AG09309 (cell line): ENCODE data around the gene DNAH7.

Experiments
- DNase-seq: peaks from one replicate; pipeline ENCODE4 v3.0.0-alpha.2; 2010; ENCODE audit warnings: low read depth
- H3K4me3 ChIP-seq: 2 replicates; pipeline ENCODE4 v1.5.1; 2011; ENCODE audit warnings: mild to moderate bottlenecking, low read depth, low read length, moderate library complexity; ENCODE audit not compliant: control insufficient read depth
- TF ChIP-seq, protein P1 (sequence below): IDR thresholded peaks from 2 replicates; pipeline ENCODE4 v1.5.1; 2011; ENCODE audit warnings: mild to moderate bottlenecking, low read depth, low read length, inconsistent platforms; ENCODE audit not compliant: insufficient read depth, control insufficient read depth; ENCODE audit errors: missing control alignments

Gene DNAH7

DNA sequence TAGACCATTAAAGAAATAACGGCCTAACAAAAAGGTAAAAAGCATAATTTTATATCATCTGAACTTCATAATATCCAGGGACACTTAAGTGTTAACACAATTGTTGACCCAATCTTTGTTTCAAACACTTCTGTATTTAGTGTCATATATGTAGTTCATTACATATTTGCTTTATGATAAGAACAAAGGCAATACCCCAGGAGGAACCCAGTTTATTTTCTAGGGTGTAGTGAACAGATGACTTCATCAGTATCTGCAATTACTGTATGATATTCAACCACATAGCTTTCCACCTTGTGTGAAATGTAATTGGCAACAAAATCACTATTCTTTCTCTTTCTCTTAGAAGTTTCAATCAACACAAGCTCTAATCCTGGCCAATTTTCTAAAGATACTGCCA is 233.8 kb downstream of the DNAH7 start:
- no peak for DNase-seq
- TF ChIP-seq, protein P1, sequence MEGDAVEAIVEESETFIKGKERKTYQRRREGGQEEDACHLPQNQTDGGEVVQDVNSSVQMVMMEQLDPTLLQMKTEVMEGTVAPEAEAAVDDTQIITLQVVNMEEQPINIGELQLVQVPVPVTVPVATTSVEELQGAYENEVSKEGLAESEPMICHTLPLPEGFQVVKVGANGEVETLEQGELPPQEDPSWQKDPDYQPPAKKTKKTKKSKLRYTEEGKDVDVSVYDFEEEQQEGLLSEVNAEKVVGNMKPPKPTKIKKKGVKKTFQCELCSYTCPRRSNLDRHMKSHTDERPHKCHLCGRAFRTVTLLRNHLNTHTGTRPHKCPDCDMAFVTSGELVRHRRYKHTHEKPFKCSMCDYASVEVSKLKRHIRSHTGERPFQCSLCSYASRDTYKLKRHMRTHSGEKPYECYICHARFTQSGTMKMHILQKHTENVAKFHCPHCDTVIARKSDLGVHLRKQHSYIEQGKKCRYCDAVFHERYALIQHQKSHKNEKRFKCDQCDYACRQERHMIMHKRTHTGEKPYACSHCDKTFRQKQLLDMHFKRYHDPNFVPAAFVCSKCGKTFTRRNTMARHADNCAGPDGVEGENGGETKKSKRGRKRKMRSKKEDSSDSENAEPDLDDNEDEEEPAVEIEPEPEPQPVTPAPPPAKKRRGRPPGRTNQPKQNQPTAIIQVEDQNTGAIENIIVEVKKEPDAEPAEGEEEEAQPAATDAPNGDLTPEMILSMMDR = no peak
- no peak overlapping the region for H3K4me3 ChIP-seq

DNA sequence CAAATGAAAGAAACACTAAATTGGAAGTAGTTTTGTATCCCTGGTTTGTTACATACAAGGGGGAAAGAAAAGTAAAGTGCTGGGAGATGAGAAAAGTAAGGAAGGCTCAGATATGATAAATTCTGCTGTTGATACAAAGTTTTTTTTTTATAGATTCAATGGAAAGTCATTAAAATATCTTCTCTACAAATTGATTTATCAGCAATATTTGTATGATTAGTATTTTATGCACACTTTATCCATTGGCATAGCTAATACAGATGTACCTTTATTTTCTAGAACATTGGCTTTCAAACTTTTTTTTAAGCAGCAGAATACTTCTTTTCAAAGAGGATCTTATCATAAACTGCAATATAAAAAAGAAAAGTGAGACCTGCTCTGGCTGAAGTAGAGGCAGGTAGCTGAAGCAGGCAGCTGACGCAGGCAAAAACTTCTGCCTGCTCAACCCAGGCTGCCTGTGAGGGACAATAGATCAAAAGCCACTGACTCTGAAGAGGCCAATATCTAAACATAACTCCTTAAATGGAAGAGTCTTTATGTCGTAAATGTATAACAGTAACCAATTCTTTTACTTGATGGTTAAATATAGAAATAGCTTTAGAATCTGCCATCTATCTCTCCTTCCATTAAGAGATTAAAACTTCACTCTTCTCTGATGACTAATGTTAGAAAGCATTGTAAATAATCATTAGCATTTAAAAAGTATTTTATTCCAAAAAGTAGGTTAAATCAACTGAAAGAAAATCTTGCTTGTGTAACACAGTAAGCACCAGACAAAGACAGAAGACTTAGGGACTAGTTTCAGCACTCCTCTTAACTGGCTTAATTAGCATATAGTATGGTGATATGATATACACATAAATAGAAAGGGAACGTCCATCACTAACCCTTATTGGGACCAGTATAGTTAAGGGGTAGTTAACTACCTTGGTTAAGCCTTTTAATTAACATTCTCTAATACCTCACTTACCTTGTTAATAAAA is 237.4 kb downstream of the DNAH7 start:
- no peak for DNase-seq
- TF ChIP-seq, protein P1 = no peak
- no peak overlapping the region for H3K4me3 ChIP-seq

DNA sequence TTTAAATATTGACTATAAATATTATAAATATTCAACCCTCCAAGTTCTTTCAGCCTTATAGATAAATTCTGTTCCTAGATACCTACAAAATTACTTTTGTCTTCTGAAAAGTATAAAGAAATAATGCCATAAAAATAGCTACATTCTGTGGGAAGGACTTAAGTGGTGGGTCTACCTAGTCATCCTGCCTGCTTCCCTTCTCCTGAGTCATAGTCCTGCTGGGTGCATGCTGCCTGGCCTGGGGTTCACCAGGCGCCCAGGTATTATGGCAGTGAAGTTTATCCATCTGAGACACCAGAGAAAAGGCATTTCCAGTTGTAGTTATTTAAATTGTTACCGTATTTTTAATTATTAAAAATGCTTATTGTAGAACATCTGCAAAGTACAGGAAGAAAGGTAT is 244.2 kb downstream of the DNAH7 start:
- DNase-seq = no peak
- TF ChIP-seq, protein P1 = no peak
- H3K4me3 ChIP-seq = no peak overlapping the region

DNA sequence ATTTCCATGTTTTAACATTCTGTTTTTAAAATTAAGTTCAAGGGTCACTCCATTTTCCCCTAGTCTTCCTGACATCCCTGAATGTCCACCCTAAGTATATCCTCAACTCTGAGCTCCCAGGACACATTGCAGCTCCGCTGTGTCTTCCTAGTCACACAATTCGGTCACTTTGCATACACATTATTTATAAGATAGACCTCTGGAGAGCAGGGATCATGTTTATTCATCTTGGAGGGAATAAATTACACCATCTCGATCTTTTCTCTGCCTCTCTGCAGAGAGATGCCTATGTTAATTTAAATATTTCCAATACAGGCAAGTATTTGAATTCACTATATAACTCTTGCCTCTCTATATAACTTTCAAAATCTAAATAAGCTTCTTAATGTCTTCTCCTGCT is 245.4 kb downstream of the DNAH7 start:
- TF ChIP-seq, protein P1 = no peak
- no peak for DNase-seq
- no peak overlapping the region for H3K4me3 ChIP-seq

DNA sequence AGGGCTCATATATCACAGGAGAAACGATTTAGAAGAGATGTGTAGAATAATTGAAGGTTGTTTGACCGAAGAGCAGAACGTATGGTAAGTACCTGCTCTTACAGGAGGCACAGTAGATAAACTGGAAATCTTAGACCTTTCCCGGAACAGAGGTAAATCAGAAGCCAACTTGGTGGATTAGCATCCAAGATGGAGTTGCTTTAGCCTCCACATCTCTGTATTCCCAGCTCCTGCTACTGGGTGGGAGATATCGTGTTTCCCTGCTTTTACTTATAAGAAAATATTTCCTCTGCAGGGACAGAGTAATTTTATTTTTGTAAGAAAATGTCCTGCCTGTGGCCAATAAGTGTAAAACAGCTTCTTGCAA is 247.1 kb downstream of the DNAH7 start:
- DNase-seq = no peak
- no peak overlapping the region for H3K4me3 ChIP-seq
- TF ChIP-seq, protein P1 = no peak

DNA sequence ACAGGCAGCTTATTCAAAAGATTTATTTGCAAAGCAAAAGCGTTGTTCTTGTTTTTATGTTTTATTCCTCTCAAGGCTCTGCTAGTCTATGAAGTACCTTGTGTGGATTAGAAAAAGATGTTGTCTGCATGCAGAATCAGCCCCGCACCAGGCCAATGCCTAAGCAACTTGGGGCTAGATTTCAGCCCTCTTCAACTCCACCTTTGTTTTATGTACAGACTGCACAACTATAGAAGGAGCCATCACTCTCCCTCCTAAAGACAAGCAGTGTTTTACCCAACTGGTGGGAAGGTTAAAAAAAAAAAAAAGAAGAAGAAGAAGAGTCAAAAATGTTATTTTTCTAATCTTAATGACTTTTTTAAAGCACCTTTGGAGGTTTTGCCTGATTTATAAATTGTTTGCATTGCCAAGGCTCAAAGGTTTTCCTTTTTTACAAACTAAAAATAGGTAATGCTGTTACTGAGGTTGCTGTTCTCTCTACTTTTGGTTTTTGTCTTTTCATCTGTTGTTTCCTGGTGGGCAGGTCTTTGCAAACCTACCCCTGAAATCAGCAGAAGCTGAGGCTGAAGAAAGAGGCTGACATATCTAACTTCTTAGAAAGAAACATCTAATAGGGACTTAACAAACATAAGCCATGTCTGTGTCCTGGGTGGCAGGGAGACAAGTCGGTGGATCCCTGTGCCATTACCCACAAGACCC is 247.6 kb downstream of the DNAH7 start:
- H3K4me3 ChIP-seq = no peak overlapping the region
- TF ChIP-seq, protein P1 = no peak
- no peak for DNase-seq
